ENCODE data around the gene SERINC1.

- no peak for TF ChIP-seq MAFK (IDR thresholded peaks at IDR 0.05; ENCODE audit: partially characterized antibody)
- no peak for TF ChIP-seq CHD2 (IDR thresholded peaks at IDR 0.05; ENCODE audit: low read length, partially characterized antibody)
- no peak for TF ChIP-seq E2F6 (IDR thresholded peaks at IDR 0.05; ENCODE audit: borderline replicate concordance, low read depth)
- no peak for TF ChIP-seq RFX5 (IDR thresholded peaks at IDR 0.05)
- no peak for TF ChIP-seq CTCF (IDR thresholded peaks at IDR 0.05)
- TF ChIP-seq CEBPB (IDR thresholded peaks at IDR 0.05), result no peak
- no peak for TF ChIP-seq POLR2A (IDR thresholded peaks at IDR 0.05; ENCODE audit: low read length)
- no peak for TF ChIP-seq MAX (IDR thresholded peaks at IDR 0.05)
- no peak for TF ChIP-seq CHD4 (IDR thresholded peaks at IDR 0.05; ENCODE audit: borderline replicate concordance)
- no peak for TF ChIP-seq RCOR1 (IDR thresholded peaks at IDR 0.05; ENCODE audit: low read depth, low read length)
- no peak for TF ChIP-seq RAD21 (conservative IDR thresholded peaks at IDR 0.05 in 1 of 2, IDR thresholded peaks at IDR 0.05 in 1 of 2)
- no peak for TF ChIP-seq MYC (IDR thresholded peaks at IDR 0.05; ENCODE audit: borderline replicate concordance, low read length)
- TF ChIP-seq JUN (IDR thresholded peaks at IDR 0.05), result no peak
Observed at GRCh38 chr6:122404444-122404843, 67.2 kb downstream of the SERINC1 start.
